ENCODE results near the gene MEPE.

The MEPE gene

GRCh38 chr4:87819281-87819919, 13.4 kb upstream of the MEPE start:
- Histone ChIP-seq H3K27me3 (ENCODE audit: control insufficient read depth, insufficient read depth, low read length) (no peaks in the 10 kb centered on the region), H3K4me3 (ENCODE audit: low read length) (no peak overlapping the region), H3K9me3 (ENCODE audit: control insufficient read depth, low read length) (no peaks in the 10 kb centered on the region), H3K4me1 (ENCODE audit: control insufficient read depth, insufficient read depth, low read length) (no peaks in the 10 kb centered on the region), H3K9ac (ENCODE audit: low read length) (no peak overlapping the region), H3K36me3 (ENCODE audit: control insufficient read depth, insufficient read depth, low read length) (no peaks in the 10 kb centered on the region)

- H3K36me3 ChIP-seq (ENCODE audit: control insufficient read depth, insufficient read depth, low read length): no peaks in the 10 kb centered on the region
- no peak overlapping the region for H3K9ac ChIP-seq (ENCODE audit: low read length)
- no peaks in the 10 kb centered on the region for H3K9me3 ChIP-seq (ENCODE audit: control insufficient read depth, low read length)
- H3K4me1 ChIP-seq (ENCODE audit: control insufficient read depth, insufficient read depth, low read length): no peaks in the 10 kb centered on the region
- H3K27me3 ChIP-seq (ENCODE audit: control insufficient read depth, insufficient read depth, low read length): no peaks in the 10 kb centered on the region
- no peak overlapping the region for H3K4me3 ChIP-seq (ENCODE audit: low read length)
Observed at GRCh38 chr4:87823200-87823599, 9.6 kb upstream of the MEPE start.

DNA sequence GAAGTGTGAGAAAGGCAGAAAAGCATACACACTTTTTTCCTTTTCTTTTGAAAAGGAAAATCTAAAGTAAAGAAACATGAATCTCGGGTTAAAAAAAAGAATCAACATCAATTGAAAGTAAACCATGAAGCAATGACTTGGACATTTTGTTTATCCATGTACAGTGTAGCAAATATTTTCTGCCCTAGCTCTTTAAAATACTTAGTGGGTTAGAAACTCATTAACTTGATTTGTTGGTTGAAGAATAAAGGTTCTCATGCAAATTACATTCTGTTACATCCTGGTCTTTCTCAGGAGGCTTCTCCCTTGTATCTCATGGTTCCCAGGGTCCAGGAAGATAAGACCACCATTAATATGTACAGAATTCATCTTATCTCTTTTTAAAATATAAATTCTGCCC, 9.0 kb upstream of the MEPE start:
- Histone ChIP-seq H3K4me3 (ENCODE audit: low read length) (no peak overlapping the region), H3K9ac (ENCODE audit: low read length) (no peak overlapping the region), H3K9me3 (ENCODE audit: control insufficient read depth, low read length) (no peaks in the 10 kb centered on the region), H3K27me3 (ENCODE audit: control insufficient read depth, insufficient read depth, low read length) (no peaks in the 10 kb centered on the region), H3K36me3 (ENCODE audit: control insufficient read depth, insufficient read depth, low read length) (no peaks in the 10 kb centered on the region), H3K4me1 (ENCODE audit: control insufficient read depth, insufficient read depth, low read length) (no peaks in the 10 kb centered on the region)

DNA sequence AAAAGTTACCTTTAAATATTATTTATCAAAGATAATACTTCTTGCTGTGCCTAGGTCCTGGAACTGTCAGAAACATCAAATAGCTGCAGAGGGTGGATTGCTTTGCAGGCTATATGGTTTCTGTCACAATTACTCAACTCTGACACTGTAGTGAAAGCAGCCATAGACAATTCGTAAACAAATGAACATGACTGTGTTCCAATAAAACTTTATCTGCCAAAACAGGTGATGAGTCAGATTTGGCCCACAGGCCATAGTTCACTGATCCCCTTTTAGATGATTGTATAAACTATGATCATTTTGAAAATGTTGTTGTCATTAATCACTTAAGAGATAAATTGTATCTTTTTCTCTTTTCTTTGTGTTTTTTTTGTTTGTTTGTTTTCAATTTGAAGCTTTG, 8.4 kb upstream of the MEPE start:
- Histone ChIP-seq H3K36me3 (ENCODE audit: control insufficient read depth, insufficient read depth, low read length) (no peaks in the 10 kb centered on the region), H3K9ac (ENCODE audit: low read length) (no peak overlapping the region), H3K27me3 (ENCODE audit: control insufficient read depth, insufficient read depth, low read length) (no peaks in the 10 kb centered on the region), H3K4me1 (ENCODE audit: control insufficient read depth, insufficient read depth, low read length) (no peaks in the 10 kb centered on the region), H3K4me3 (ENCODE audit: low read length) (no peak overlapping the region), H3K9me3 (ENCODE audit: control insufficient read depth, low read length) (no peaks in the 10 kb centered on the region)

GRCh38 chr4:87834401-87834800, 1.6 kb downstream of the MEPE start:
- no peaks in the 10 kb centered on the region for H3K4me1 ChIP-seq (ENCODE audit: control insufficient read depth, insufficient read depth, low read length)
- H3K9ac ChIP-seq (ENCODE audit: low read length): no peak overlapping the region
- H3K9me3 ChIP-seq (ENCODE audit: control insufficient read depth, low read length): no peaks in the 10 kb centered on the region
- no peak overlapping the region for H3K4me3 ChIP-seq (ENCODE audit: low read length)
- no peaks in the 10 kb centered on the region for H3K27me3 ChIP-seq (ENCODE audit: control insufficient read depth, insufficient read depth, low read length)
- H3K36me3 ChIP-seq (ENCODE audit: control insufficient read depth, insufficient read depth, low read length): no peaks in the 10 kb centered on the region

GRCh38 chr4:87835197-87835596, 2.4 kb downstream of the MEPE start:
- Histone ChIP-seq H3K27me3 (ENCODE audit: control insufficient read depth, insufficient read depth, low read length) (peaks cover 7% of the 10 kb centered on the region), H3K4me1 (ENCODE audit: control insufficient read depth, insufficient read depth, low read length) (no peaks in the 10 kb centered on the region), H3K9me3 (ENCODE audit: control insufficient read depth, low read length) (no peaks in the 10 kb centered on the region), H3K36me3 (ENCODE audit: control insufficient read depth, insufficient read depth, low read length) (no peaks in the 10 kb centered on the region), H3K9ac (ENCODE audit: low read length) (no peak overlapping the region), H3K4me3 (ENCODE audit: low read length) (no peak overlapping the region)

DNA sequence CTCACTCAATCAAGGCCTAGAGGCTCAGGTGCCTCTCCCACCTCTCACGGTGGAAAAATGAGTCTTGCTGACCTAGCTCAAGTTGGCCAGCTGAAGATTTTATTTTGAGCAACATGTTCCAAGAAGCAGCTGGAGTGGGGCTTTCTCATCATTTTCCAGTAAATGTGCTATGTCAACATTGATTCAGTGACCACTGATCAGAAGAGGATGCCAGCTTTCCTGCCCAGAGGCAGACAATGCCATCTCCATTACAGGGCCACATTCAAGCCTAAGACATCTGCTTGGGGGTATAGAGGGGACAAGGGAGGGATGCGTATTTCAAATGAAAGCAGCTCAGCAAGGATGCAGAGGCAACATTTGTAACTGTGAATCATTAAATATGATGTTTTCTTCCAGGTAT, 3.0 kb downstream of the MEPE start:
- Histone ChIP-seq H3K4me3 (ENCODE audit: low read length) (no peak overlapping the region), H3K36me3 (ENCODE audit: control insufficient read depth, insufficient read depth, low read length) (no peaks in the 10 kb centered on the region), H3K4me1 (ENCODE audit: control insufficient read depth, insufficient read depth, low read length) (no peaks in the 10 kb centered on the region), H3K9me3 (ENCODE audit: control insufficient read depth, low read length) (no peaks in the 10 kb centered on the region), H3K9ac (ENCODE audit: low read length) (no peak overlapping the region), H3K27me3 (ENCODE audit: control insufficient read depth, insufficient read depth, low read length) (peaks cover 7% of the 10 kb centered on the region)

DNA sequence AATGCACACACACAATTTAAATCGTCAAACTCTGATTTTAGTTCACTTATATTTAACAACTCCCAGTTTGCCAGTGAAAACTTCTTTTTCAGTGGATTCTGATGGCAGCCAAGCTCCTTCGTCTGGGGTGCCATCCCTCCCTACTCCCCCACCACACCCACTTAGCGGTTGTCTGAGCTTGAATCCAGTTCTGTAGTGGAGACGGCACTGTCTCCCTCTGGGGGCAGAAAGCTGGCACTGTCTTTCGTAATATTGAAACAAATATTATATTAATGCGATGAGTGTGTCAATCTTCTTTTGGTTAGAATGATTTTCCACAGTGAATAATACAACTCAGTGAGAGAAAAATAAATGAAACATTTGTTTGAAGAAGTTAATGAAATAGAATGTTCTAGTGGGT, 5.4 kb downstream of the MEPE start:
- H3K9ac ChIP-seq (ENCODE audit: low read length): no peak overlapping the region
- no peaks in the 10 kb centered on the region for H3K4me1 ChIP-seq (ENCODE audit: control insufficient read depth, insufficient read depth, low read length)
- H3K4me3 ChIP-seq (ENCODE audit: low read length): no peak overlapping the region
- H3K27me3 ChIP-seq (ENCODE audit: control insufficient read depth, insufficient read depth, low read length): peaks cover 7% of the 10 kb centered on the region
- no peaks in the 10 kb centered on the region for H3K9me3 ChIP-seq (ENCODE audit: control insufficient read depth, low read length)
- H3K36me3 ChIP-seq (ENCODE audit: control insufficient read depth, insufficient read depth, low read length): no peaks in the 10 kb centered on the region

GRCh38 chr4:87838890-87839591, 6.3 kb downstream of the MEPE start:
- H3K27me3 ChIP-seq (ENCODE audit: control insufficient read depth, insufficient read depth, low read length): peaks cover 7% of the 10 kb centered on the region
- no peaks in the 10 kb centered on the region for H3K36me3 ChIP-seq (ENCODE audit: control insufficient read depth, insufficient read depth, low read length)
- H3K9ac ChIP-seq (ENCODE audit: low read length): no peak overlapping the region
- H3K4me3 ChIP-seq (ENCODE audit: low read length): no peak overlapping the region
- no peaks in the 10 kb centered on the region for H3K4me1 ChIP-seq (ENCODE audit: control insufficient read depth, insufficient read depth, low read length)
- H3K9me3 ChIP-seq (ENCODE audit: control insufficient read depth, low read length): no peaks in the 10 kb centered on the region

DNA sequence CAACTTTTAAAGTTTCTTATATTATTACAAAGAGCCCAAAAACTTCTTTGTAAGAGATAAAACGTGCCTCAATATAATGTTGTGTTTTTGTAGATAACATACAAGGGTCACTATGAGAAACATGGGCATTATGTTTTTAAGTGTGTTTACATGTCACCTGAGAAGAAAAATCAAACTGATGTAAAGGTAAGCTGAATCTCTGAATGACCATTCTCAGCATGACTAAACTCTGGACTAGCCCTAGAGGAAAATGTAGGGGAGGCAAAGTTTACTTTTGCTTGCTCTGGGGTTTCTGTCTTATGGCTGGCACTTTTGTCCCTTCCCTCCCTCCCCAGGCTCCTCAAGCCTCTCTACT, 6.8 kb downstream of the MEPE start:
- H3K4me1 ChIP-seq (ENCODE audit: control insufficient read depth, insufficient read depth, low read length): no peaks in the 10 kb centered on the region
- H3K27me3 ChIP-seq (ENCODE audit: control insufficient read depth, insufficient read depth, low read length): peaks cover 7% of the 10 kb centered on the region
- no peak overlapping the region for H3K9ac ChIP-seq (ENCODE audit: low read length)
- H3K9me3 ChIP-seq (ENCODE audit: control insufficient read depth, low read length): no peaks in the 10 kb centered on the region
- H3K4me3 ChIP-seq (ENCODE audit: low read length): no peak overlapping the region
- H3K36me3 ChIP-seq (ENCODE audit: control insufficient read depth, insufficient read depth, low read length): no peaks in the 10 kb centered on the region

- H3K9me3 ChIP-seq (ENCODE audit: control insufficient read depth, low read length): no peaks in the 10 kb centered on the region
- H3K4me3 ChIP-seq (ENCODE audit: low read length): no peak overlapping the region
- no peaks in the 10 kb centered on the region for H3K4me1 ChIP-seq (ENCODE audit: control insufficient read depth, insufficient read depth, low read length)
- no peaks in the 10 kb centered on the region for H3K36me3 ChIP-seq (ENCODE audit: control insufficient read depth, insufficient read depth, low read length)
- H3K27me3 ChIP-seq (ENCODE audit: control insufficient read depth, insufficient read depth, low read length): peaks cover 7% of the 10 kb centered on the region
- no peak overlapping the region for H3K9ac ChIP-seq (ENCODE audit: low read length)
Observed at GRCh38 chr4:87840149-87840548, 7.4 kb downstream of the MEPE start.

DNA sequence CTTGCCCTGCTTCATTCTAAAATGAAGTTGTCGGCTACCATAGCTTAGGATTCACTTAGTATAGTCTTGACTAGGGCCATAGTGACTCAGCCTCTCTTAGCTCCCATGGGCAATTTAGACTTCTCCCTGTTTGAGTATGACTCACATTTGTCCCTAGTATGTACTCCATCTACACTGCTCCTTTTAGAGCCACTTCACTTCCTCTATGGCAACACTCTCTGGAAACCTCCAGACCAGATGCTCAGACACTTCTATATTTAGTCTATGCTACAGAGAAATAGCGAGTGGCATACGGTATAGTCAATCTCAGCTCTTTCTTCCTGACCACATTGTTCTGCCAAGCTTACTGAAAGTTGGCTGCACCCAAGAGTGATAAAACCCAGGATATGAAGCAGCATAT, 11.2 kb downstream of the MEPE start:
- Histone ChIP-seq H3K9me3 (ENCODE audit: control insufficient read depth, low read length) (no peaks in the 10 kb centered on the region), H3K27me3 (ENCODE audit: control insufficient read depth, insufficient read depth, low read length) (peaks cover 7% of the 10 kb centered on the region), H3K36me3 (ENCODE audit: control insufficient read depth, insufficient read depth, low read length) (no peaks in the 10 kb centered on the region), H3K9ac (ENCODE audit: low read length) (no peak overlapping the region), H3K4me3 (ENCODE audit: low read length) (no peak overlapping the region), H3K4me1 (ENCODE audit: control insufficient read depth, insufficient read depth, low read length) (no peaks in the 10 kb centered on the region)

DNA sequence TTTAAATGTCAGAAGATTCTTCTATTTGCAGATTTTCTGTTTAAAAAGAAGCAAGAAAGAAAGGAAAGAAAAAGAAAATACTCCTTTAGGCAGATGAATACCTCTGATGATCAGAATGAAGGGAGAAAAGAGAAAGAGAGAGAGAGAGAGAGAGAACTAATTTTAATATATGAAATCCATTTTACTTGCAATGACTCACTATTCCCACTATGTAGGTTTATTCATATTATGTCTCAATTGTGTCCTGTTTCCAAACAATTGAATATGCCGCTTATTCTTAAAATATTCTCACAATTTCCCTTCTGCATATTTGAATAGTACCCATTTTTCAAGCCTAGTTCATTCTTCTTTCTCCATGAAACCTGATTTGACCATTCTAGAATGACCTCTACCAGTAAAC, 11.7 kb downstream of the MEPE start:
- H3K9ac ChIP-seq (ENCODE audit: low read length): no peak overlapping the region
- no peak overlapping the region for H3K4me3 ChIP-seq (ENCODE audit: low read length)
- H3K36me3 ChIP-seq (ENCODE audit: control insufficient read depth, insufficient read depth, low read length): no peaks in the 10 kb centered on the region
- H3K9me3 ChIP-seq (ENCODE audit: control insufficient read depth, low read length): no peaks in the 10 kb centered on the region
- H3K4me1 ChIP-seq (ENCODE audit: control insufficient read depth, insufficient read depth, low read length): no peaks in the 10 kb centered on the region
- peaks cover 7% of the 10 kb centered on the region for H3K27me3 ChIP-seq (ENCODE audit: control insufficient read depth, insufficient read depth, low read length)
